HepG2 (cell line): ENCODE measurements around the gene PRR11. TPM values are rescaled to one million over a fixed set of nuclear protein-coding genes. Genes with fewer than 3 reads are reported as not detected.

Experiments used
- ATRX ChIP-seq: sonication (generic); formaldehyde crosslinking; IDR thresholded peaks from 2 replicates; pipeline ENCODE4 v1.4.0; 2020; ENCODE audit warnings: missing genetic modification reagents, borderline replicate concordance
- ELF1 ChIP-seq: sonication (generic); formaldehyde crosslinking; IDR thresholded peaks from 2 replicates; pipeline ENCODE4 v1.4.0; 2020; ENCODE audit warnings: missing genetic modification reagents
- ETV6 ChIP-seq: sonication (generic); formaldehyde crosslinking; conservative IDR thresholded peaks from 2 replicates; pipeline ENCODE4 v1.4.0; 2020; ENCODE audit warnings: missing genetic modification reagents
- FOXJ3 ChIP-seq: sonication (generic); formaldehyde crosslinking; IDR thresholded peaks from 2 replicates; pipeline ENCODE4 v1.4.0; 2020; ENCODE audit warnings: missing genetic modification reagents, mild to moderate bottlenecking, borderline replicate concordance
- GATA4 ChIP-seq: sonication (generic); IDR thresholded peaks from 2 replicates; pipeline ENCODE4 v1.6.1; 2016; ENCODE audit warnings: antibody characterized with exemption, low read depth, borderline replicate concordance
- HNF4A ChIP-seq: sonication (generic); formaldehyde crosslinking; IDR thresholded peaks from 2 replicates; pipeline ENCODE4 v1.4.0; 2020; ENCODE audit warnings: missing genetic modification reagents
- HNRNPH1 ChIP-seq: fragments of 200-400 bp; formaldehyde crosslinking; optimal IDR thresholded peaks from 2 replicates; pipeline ENCODE3; 2017; ENCODE audit warnings: mild to moderate bottlenecking, low read depth, low read length
- HNRNPUL1 ChIP-seq: fragments of 200-400 bp; formaldehyde crosslinking; IDR thresholded peaks from 2 replicates; pipeline ENCODE4 v1.6.1; 2017; ENCODE audit warnings: low read depth, mild to moderate bottlenecking, low read length, moderate library complexity
- JUN ChIP-seq: sonication (generic); formaldehyde crosslinking; IDR thresholded peaks from 2 replicates; pipeline ENCODE4 v1.4.0; 2020; ENCODE audit warnings: mild to moderate bottlenecking, missing genetic modification reagents
- NKX3-1 ChIP-seq: sonication (generic); formaldehyde crosslinking; IDR thresholded peaks from 2 replicates; pipeline ENCODE4 v1.5.0; 2020; ENCODE audit warnings: missing genetic modification reagents
- RAD51 ChIP-seq: fragments of 450-650 bp; IDR thresholded peaks from 2 replicates; pipeline ENCODE4 v1.6.1; 2016; ENCODE audit warnings: borderline replicate concordance
- RELA ChIP-seq: sonication (generic); formaldehyde crosslinking; IDR thresholded peaks from 2 replicates; pipeline ENCODE4 v1.4.0; 2020; ENCODE audit warnings: missing genetic modification reagents
- RFXANK ChIP-seq: IDR thresholded peaks from 2 replicates; pipeline ENCODE4 v1.6.1; 2016
- THYN1 ChIP-seq: sonication (generic); formaldehyde crosslinking; IDR thresholded peaks from 2 replicates; pipeline ENCODE4 v1.8.1; 2023; ENCODE audit warnings: low read depth, mild to moderate bottlenecking, moderate library complexity, missing genetic modification reagents, borderline replicate concordance
- TSC22D2 ChIP-seq: sonication (generic); formaldehyde crosslinking; IDR thresholded peaks from 2 replicates; pipeline ENCODE4 v1.5.1; 2020; ENCODE audit warnings: missing genetic modification reagents, mild to moderate bottlenecking, borderline replicate concordance
- ZNF20 ChIP-seq: sonication (generic); formaldehyde crosslinking; IDR thresholded peaks from 2 replicates; pipeline ENCODE4 v1.4.0; 2020; ENCODE audit warnings: mild to moderate bottlenecking, moderate library complexity, missing genetic modification reagents
- ZNF292 ChIP-seq: sonication (generic); formaldehyde crosslinking; IDR thresholded peaks from 2 replicates; pipeline ENCODE4 v1.8.1; 2022; ENCODE audit warnings: mild to moderate bottlenecking, low read depth, missing genetic modification reagents, borderline replicate concordance
- ZNF317 ChIP-seq: sonication (generic); formaldehyde crosslinking; IDR thresholded peaks from 2 replicates; pipeline ENCODE4 v1.5.0; 2020; ENCODE audit warnings: mild to moderate bottlenecking, missing genetic modification reagents
- ZNF460 ChIP-seq: sonication (generic); formaldehyde crosslinking; IDR thresholded peaks from 2 replicates; pipeline ENCODE4 v1.5.1; 2020; ENCODE audit warnings: missing genetic modification reagents, mild to moderate bottlenecking, borderline replicate concordance
- ZNF75D ChIP-seq: sonication (generic); formaldehyde crosslinking; IDR thresholded peaks from 2 replicates; pipeline ENCODE4 v1.8.1; 2023; ENCODE audit warnings: missing genetic modification reagents, mild to moderate bottlenecking, borderline replicate concordance
- polyA plus RNA-seq, 8 experiments: library from polyadenylated mRNA; depleted of rRNA in 3 of 8; stranded (reverse) in 7 of 8; unstranded in 1 of 8; fragments of >200 nt; fragmentation: Illumina TruSeq in 4 of 8; extraction: Trizol in 4 of 8; gene quantifications; 2 replicates each; pipeline versions ENCODE4 v1.2.1 to v1.2.3, GENCODE V29; 2011 to 2016; ENCODE audit warnings: low read depth in 4 of 8, missing spikeins in 1 of 8, mixed read lengths in 1 of 8; ENCODE audit not compliant: insufficient read depth in 1 of 8
- total RNA-seq, 5 experiments: library from RNA; depleted of rRNA; stranded (reverse); fragments of >200 nt; fragmentation: Illumina TruSeq; extraction: Trizol; gene quantifications; 2 replicates each; pipeline ENCODE4 v1.2.3, GENCODE V29; 2016; ENCODE audit warnings: low read depth in 1 of 5
- TF ChIP-seq, protein P1 (sequence below): IDR thresholded peaks from 2 replicates; pipeline ENCODE4 v1.6.1; 2016; ENCODE audit warnings: missing compliant biosample characterization, missing genetic modification reagents, borderline replicate concordance
- TF ChIP-seq, protein P2 (sequence below): sonication (generic); formaldehyde crosslinking; IDR thresholded peaks from 2 replicates; pipeline ENCODE4 v1.4.0; 2020; ENCODE audit warnings: missing genetic modification reagents
- TF ChIP-seq, protein P3 (sequence below): sonication (generic); formaldehyde crosslinking; IDR thresholded peaks from 2 replicates; pipeline ENCODE4 v1.5.1; 2020; ENCODE audit warnings: mild to moderate bottlenecking, missing genetic modification reagents

PRR11 gene
- total and polyA plus RNA-seq, 2 of the 13 experiments (the other 11 are each of a cell fraction or from before 2014, with no cell fraction given) = 35.7 to 39.2 TPM

DNA sequence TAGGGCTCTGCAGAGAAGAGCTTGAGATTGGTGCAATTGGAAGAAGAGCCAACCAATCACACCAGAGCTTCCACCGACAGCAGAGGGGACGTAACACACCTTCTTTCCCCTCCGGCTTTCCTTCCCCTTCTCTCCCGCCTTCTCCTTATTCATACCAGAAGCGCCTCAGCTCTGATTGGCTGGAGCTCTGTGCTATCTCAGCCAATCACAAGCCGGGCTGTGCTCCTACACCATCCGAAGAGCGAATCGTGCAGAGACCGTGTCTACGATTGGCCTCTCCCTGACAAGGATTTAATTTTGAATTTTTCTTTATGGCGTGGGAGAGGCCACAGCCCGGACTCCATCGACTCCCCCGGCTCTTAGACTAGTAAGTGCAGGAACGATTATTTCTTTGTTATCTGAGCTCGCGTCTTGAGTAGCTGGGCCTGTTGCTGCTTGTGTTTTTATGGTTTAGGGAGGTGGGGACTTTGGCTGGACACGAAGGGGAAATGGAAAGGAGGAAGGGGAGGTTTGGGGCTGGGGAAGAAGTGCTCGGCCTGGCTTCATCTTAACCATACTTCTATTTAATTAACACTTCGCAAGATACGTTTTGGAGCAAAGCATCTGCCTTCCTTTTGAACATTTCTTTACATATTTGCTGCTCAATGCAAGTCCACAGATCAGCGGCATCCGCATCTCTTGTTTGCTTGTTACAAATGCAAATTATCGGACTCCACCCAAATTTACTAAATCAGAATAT lies at the start of gene PRR11 (continued):
- no peak; the same call in 1 of the 2 replicates for TF ChIP-seq ZNF460 (CRISPR knock-in tag)
- TF ChIP-seq TSC22D2 (CRISPR knock-in tag) = no peak
- TF ChIP-seq, protein P1, sequence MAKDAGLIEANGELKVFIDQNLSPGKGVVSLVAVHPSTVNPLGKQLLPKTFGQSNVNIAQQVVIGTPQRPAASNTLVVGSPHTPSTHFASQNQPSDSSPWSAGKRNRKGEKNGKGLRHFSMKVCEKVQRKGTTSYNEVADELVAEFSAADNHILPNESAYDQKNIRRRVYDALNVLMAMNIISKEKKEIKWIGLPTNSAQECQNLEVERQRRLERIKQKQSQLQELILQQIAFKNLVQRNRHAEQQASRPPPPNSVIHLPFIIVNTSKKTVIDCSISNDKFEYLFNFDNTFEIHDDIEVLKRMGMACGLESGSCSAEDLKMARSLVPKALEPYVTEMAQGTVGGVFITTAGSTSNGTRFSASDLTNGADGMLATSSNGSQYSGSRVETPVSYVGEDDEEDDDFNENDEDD (CRISPR knock-in tag) = peak; percentile 90
- no peak; the same call in none of the 2 replicates for TF ChIP-seq RFXANK (CRISPR knock-in tag)
- TF ChIP-seq FOXJ3 (CRISPR knock-in tag) = no peak
- TF ChIP-seq, protein P2, sequence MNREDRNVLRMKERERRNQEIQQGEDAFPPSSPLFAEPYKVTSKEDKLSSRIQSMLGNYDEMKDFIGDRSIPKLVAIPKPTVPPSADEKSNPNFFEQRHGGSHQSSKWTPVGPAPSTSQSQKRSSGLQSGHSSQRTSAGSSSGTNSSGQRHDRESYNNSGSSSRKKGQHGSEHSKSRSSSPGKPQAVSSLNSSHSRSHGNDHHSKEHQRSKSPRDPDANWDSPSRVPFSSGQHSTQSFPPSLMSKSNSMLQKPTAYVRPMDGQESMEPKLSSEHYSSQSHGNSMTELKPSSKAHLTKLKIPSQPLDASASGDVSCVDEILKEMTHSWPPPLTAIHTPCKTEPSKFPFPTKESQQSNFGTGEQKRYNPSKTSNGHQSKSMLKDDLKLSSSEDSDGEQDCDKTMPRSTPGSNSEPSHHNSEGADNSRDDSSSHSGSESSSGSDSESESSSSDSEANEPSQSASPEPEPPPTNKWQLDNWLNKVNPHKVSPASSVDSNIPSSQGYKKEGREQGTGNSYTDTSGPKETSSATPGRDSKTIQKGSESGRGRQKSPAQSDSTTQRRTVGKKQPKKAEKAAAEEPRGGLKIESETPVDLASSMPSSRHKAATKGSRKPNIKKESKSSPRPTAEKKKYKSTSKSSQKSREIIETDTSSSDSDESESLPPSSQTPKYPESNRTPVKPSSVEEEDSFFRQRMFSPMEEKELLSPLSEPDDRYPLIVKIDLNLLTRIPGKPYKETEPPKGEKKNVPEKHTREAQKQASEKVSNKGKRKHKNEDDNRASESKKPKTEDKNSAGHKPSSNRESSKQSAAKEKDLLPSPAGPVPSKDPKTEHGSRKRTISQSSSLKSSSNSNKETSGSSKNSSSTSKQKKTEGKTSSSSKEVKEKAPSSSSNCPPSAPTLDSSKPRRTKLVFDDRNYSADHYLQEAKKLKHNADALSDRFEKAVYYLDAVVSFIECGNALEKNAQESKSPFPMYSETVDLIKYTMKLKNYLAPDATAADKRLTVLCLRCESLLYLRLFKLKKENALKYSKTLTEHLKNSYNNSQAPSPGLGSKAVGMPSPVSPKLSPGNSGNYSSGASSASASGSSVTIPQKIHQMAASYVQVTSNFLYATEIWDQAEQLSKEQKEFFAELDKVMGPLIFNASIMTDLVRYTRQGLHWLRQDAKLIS (CRISPR knock-in tag) = no peak
- TF ChIP-seq ELF1 = no peak
- no peak for TF ChIP-seq ATRX
- TF ChIP-seq HNRNPUL1 = no peak
- TF ChIP-seq RAD51 = no peak
- no peak for TF ChIP-seq HNRNPH1
- no peak for TF ChIP-seq GATA4
- TF ChIP-seq ETV6 (CRISPR knock-in tag) = no peak
- no peak for TF ChIP-seq NKX3-1 (CRISPR knock-in tag)
- TF ChIP-seq ZNF317 = no peak
- TF ChIP-seq HNF4A (CRISPR knock-in tag) = no peak
- TF ChIP-seq, protein P3, sequence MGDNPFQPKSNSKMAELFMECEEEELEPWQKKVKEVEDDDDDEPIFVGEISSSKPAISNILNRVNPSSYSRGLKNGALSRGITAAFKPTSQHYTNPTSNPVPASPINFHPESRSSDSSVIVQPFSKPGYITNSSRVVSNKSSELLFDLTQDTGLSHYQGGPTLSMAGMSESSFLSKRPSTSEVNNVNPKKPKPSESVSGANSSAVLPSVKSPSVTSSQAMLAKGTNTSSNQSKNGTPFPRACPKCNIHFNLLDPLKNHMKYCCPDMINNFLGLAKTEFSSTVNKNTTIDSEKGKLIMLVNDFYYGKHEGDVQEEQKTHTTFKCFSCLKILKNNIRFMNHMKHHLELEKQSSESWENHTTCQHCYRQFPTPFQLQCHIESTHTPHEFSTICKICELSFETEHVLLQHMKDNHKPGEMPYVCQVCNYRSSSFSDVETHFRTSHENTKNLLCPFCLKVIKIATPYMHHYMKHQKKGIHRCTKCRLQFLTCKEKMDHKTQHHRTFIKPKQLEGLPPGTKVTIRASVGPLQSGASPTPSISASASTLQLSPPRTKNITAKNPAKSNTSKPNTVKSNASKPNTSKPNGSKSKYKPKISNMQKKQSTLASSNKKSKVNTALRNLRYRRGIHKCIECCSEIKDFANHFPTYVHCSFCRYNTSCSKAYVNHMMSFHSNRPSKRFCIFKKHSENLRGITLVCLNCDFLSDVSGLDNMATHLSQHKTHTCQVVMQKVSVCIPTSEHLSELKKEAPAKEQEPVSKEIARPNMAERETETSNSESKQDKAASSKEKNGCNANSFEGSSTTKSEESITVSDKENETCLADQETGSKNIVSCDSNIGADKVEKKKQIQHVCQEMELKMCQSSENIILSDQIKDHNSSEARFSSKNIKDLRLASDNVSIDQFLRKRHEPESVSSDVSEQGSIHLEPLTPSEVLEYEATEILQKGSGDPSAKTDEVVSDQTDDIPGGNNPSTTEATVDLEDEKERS = no peak
- no peak for TF ChIP-seq JUN (CRISPR knock-in tag)
- no peak for TF ChIP-seq RELA (CRISPR knock-in tag)
- TF ChIP-seq ZNF20 = no peak
- peak; percentile 66; the same call in 1 of the 2 replicates for TF ChIP-seq THYN1 (CRISPR knock-in tag)
- no peak; the same call in 1 of the 2 replicates for TF ChIP-seq ZNF292 (CRISPR knock-in tag)
- TF ChIP-seq ZNF75D (CRISPR knock-in tag) = no peak
